ENCODE results near the gene DPP6. TPM values are rescaled to one million over a fixed set of nuclear protein-coding genes. Genes with fewer than 3 reads are reported as not detected.
A peak's percentile ranks its signal among the peaks of the same experiment; 100 is the strongest.

Gene DPP6
- total and polyA plus RNA-seq, 2 of the 8 experiments (the other 6 are each of a cell fraction or from before 2014, with no cell fraction given) = 4.7 to 6.8 TPM

DNA sequence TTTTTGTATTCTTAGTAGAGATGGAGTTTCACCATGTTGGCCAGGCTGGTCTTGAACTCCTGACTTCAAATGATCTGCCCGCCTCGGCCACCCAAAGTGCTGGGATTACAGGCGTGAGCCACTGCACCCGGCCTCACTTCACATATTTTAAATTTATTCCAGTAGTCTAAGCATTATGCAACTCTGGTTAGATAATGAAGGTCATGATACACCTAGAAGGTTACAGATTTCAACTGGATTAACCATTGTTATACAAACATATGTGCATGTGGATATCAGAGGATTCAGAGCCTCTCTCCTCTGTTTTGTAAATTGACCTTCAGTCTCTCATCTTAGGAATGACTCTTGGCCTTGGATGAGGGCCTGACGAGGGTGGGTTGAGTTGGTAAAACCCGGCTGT lies 146.3 kb downstream of the DPP6 start:
- Histone ChIP-seq H4K5ac (ENCODE audit: insufficient read length, low read depth, low read length) (no peak overlapping the region), H3K18ac (ENCODE audit: extremely low read depth, low read length) (no peak overlapping the region), H3K4ac (replicated peaks; ENCODE audit: insufficient read length, low read depth, low read length) (no peak overlapping the region), H4K20me1 (replicated peaks in 1 of 2; ENCODE audit: control insufficient read depth in 1 of 2, insufficient read depth in 2 of 2, low read length in 2 of 2) (no peaks in the 10 kb centered on the region), H2BK12ac (ENCODE audit: low read depth, low read length) (no peak overlapping the region), H3K14ac (ENCODE audit: insufficient read length) (no peak overlapping the region), H3K9ac (replicated peaks in 1 of 4; ENCODE audit: extremely low read depth in 1 of 4, low read depth in 3 of 4, low read length in 3 of 4) (no peak overlapping the region), H3K79me2 (ENCODE audit: control insufficient read depth in 1 of 2, insufficient read depth in 2 of 2, low read length in 2 of 2) (no peaks in the 10 kb centered on the region), H3K9me3 (ENCODE audit: insufficient read depth in 2 of 2, low read depth in 1 of 2, low read length in 1 of 2) (no peaks in the 10 kb centered on the region), H3K4me2 (ENCODE audit: insufficient read depth in 1 of 2, low read depth in 2 of 2, low read length in 2 of 2) (no peak overlapping the region), H3K36me3 (ENCODE audit: control insufficient read depth in 2 of 4, insufficient read depth in 4 of 4, low read length in 3 of 4) (no peaks in the 10 kb centered on the region), H3K4me1 (replicated peaks in 1 of 4; ENCODE audit: control insufficient read depth in 3 of 4, insufficient read depth in 4 of 4, low read length in 3 of 4) (peaks cover 0 to 8% (median 3%) of the 10 kb centered on the region in 4 experiments; a peak in 3 of 7 replicates), H4K91ac (replicated peaks; ENCODE audit: insufficient read length, low read length) (no peak overlapping the region), H2BK120ac (replicated peaks; ENCODE audit: low read depth, low read length) (no peak overlapping the region), H3K79me1 (ENCODE audit: low read depth, low read length) (no peaks in the 10 kb centered on the region), H3K27ac (ENCODE audit: low read depth, low read length) (no peak overlapping the region), H2BK5ac (ENCODE audit: low read depth, low read length) (no peak overlapping the region), H3K56ac (replicated peaks; ENCODE audit: insufficient read length, low read depth, low read length) (no peak overlapping the region), H2AFZ (ENCODE audit: low read length) (no peak overlapping the region), H3K23me2 (ENCODE audit: low read depth, low read length) (no peaks in the 10 kb centered on the region), H3K27me3 (replicated peaks in 1 of 4; ENCODE audit: control insufficient read depth in 3 of 4, extremely low read depth in 1 of 4, insufficient read depth in 3 of 4, low read length in 3 of 4) (no peaks in the 10 kb centered on the region), H3K23ac (ENCODE audit: insufficient read length) (no peak overlapping the region), H2BK15ac (ENCODE audit: low read length) (no peak overlapping the region), H3K4me3 (ENCODE audit: extremely low read depth in 1 of 4, insufficient read depth in 2 of 4, low read depth in 3 of 4, low read length in 4 of 4) (no peak overlapping the region), H4K8ac (ENCODE audit: extremely low read depth, insufficient read depth, low read length) (no peak overlapping the region), H2BK20ac (ENCODE audit: low read length) (no peak overlapping the region), H2AK5ac (ENCODE audit: low read depth, low read length) (no peak overlapping the region)
- ChIA-PET POLR2A (ENCODE audit: partially characterized antibody) (no interaction called here), CTCF (ENCODE audit: partially characterized antibody) (interaction anchor here (1.2 kb wide), 1 partner anchor 9 kb away, joined by 3 read pairs; no protein-coding TSS in a partner anchor)
- TF ChIP-seq SUZ12 (IDR thresholded peaks at IDR 0.05; ENCODE audit: low read length) = no peak
- TF ChIP-seq ASH2L (IDR thresholded peaks at IDR 0.05; ENCODE audit: low read length) = no peak
- TF ChIP-seq SP4 (IDR thresholded peaks at IDR 0.05; ENCODE audit: low read length) = no peak
- TF ChIP-seq POLR2AphosphoS5 (IDR thresholded peaks at IDR 0.05; ENCODE audit: low read depth, low read length) = no peak
- peak; percentile 91 for TF ChIP-seq CEBPB (IDR thresholded peaks at IDR 0.05; ENCODE audit: low read depth, low read length)
- DNase-seq (ENCODE audit: low read depth in 1 of 2, low spot score in 2 of 2) (no peak), FAIRE-seq (no peak)
- WGBS, 2 experiments (ENCODE audit: extremely low coverage in 1 of 2, insufficient coverage in 1 of 2, insufficient read length in 1 of 2, insufficient replicate concordance in 2 of 2, low coverage in 1 of 2, low lambda C conversion rate in 2 of 2, missing lambda C conversion rate in 1 of 2) = 90% methylated on average over 6 of the region's 6 CpGs; no CpG with 5 or more reads in 1 of the 2 experiments
